Transverse colon (tissue), 4 donors: ENCODE data around the gene PRTG.

Source experiments
- CTCF ChIP-seq, 5 experiments: fragments of 200-600 bp in 3 of 5; fragments of 450-650 bp in 2 of 5; sonication (generic) in 3 of 5; IDR thresholded peaks; 1 replicate in 2 of 5; 2 replicates in 3 of 5; pipeline ENCODE4 v1.5.1; 2016 to 2017; ENCODE audit warnings: antibody characterized with exemption in 5 of 5, inconsistent platforms in 3 of 5, mild to moderate bottlenecking in 2 of 5, moderate library complexity in 1 of 5
- EP300 ChIP-seq: sonication (generic); formaldehyde crosslinking; IDR thresholded peaks from one replicate; pipeline ENCODE4 v1.6.1; 2017; ENCODE audit warnings: antibody characterized with exemption, low read depth
- POLR2A ChIP-seq: fragments of 450-650 bp; IDR thresholded peaks from one replicate; pipeline ENCODE4 v1.6.1; 2016; ENCODE audit warnings: antibody characterized with exemption, mild to moderate bottlenecking, moderate library complexity
- POLR2AphosphoS5 ChIP-seq, 3 donors: sonication (generic); formaldehyde crosslinking; IDR thresholded peaks; one replicate each; pipeline ENCODE4 v1.6.1; 2016; ENCODE audit warnings: antibody characterized with exemption in 3 of 3

GRCh38 chr15:55588815-55589115, 154.2 kb downstream of the PRTG start:
- no peak for TF ChIP-seq CTCF (IDR thresholded peaks at IDR 0.05)
- no peak for TF ChIP-seq POLR2A
- no peak for TF ChIP-seq EP300
- TF ChIP-seq POLR2AphosphoS5 (IDR thresholded peaks at IDR 0.05): no peak
